Ammon's horn (tissue), 1 donor: ENCODE measurements around the gene RANBP1.

Experiments used
- DNase-seq: peaks from one replicate; pipeline ENCODE4 v3.0.0-alpha.2; 2016; ENCODE audit warnings: low spot score

RANBP1 gene

GRCh38 chr22:20108757-20109230, 7.1 kb upstream of the RANBP1 start:
- no peak for DNase-seq

- DNase-seq: no peak
These were observed 6.2 kb upstream of the RANBP1 start for GRCh38 chr22:20109411-20110358.

GRCh38 chr22:20110359-20110985, 5.4 kb upstream of the RANBP1 start:
- no peak for DNase-seq

GRCh38 chr22:20111045-20111688, 4.7 kb upstream of the RANBP1 start:
- no peak for DNase-seq

- DNase-seq: no peak
These were observed 3.9 kb upstream of the RANBP1 start for GRCh38 chr22:20111689-20112622.

- no peak for DNase-seq
These were observed 3.0 kb upstream of the RANBP1 start for GRCh38 chr22:20112623-20113511.

GRCh38 chr22:20113551-20114310, 2.2 kb upstream of the RANBP1 start:
- no peak for DNase-seq

- DNase-seq: no peak
These were observed 1.1 kb upstream of the RANBP1 start for GRCh38 chr22:20114506-20115475.

GRCh38 chr22:20116376-20116950, 559 bp downstream of the RANBP1 start:
- DNase-seq: no peak

GRCh38 chr22:20116951-20117632, 1.2 kb downstream of the RANBP1 start, which contains the start of gene TRMT2A:
TSS of gene TRMT2A (minus strand) at chr22:20117226. CDS start at chr22:20116906, 320 bp downstream.
- peak; percentile 96 for DNase-seq

GRCh38 chr22:20117633-20118299, 1.9 kb downstream of the RANBP1 start:
- no peak for DNase-seq

- no peak for DNase-seq
These were observed 2.6 kb downstream of the RANBP1 start for GRCh38 chr22:20118300-20119020.

- DNase-seq: no peak
These were observed 6.0 kb downstream of the RANBP1 start for GRCh38 chr22:20121856-20122415.

- DNase-seq: no peak
These were observed 7.6 kb downstream of the RANBP1 start for GRCh38 chr22:20123366-20124082.
